GM21825 (cell line): ENCODE data around the gene UPF1.

Experiments used
- ATAC-seq: cut with Tn5 transposase; IDR thresholded peaks from one replicate; pipeline ENCODE4 v1.9.1; 2021; ENCODE audit warnings: mild to moderate bottlenecking, moderate library complexity; ENCODE audit not compliant: unreplicated experiment

Gene UPF1

GRCh38 chr19:18831524-18832305, at the start of gene UPF1:
UPF1 (plus strand) TSS chr19:18831959; CDS start chr19:18832210, 251 bp downstream.
- peak; percentile 76 for ATAC-seq

DNA sequence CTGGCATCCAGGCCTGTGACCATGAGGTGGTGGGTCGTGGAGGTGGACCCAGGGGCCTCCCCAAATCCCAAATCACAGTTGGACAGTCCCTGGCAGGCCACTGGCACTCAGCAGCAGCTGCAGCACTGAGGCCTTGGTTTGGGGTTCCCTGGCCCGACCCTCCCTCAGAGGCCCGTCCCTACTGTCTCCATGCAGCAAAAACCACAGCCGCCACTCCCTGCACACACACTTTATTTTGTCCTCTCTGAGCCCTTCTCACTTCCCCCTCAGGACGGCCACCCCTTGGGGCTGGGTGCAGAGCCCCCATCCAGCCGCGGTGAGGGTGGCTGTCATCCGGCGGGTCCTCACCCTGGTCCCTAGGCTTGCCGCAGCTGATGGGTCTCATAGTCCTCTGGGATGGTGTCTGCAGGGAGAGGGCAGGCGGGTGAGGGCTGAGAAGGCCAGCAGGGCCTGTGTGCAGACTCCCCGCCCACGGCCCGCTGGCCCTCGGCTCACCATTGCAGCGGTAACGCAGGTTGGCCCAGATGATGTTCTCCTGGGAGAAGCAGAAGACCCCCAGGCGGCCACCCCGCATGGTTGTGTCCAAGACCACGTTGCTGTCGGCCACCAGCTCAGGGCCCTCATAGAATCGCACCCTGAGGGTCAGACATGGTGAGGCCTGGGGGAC, 49.1 kb upstream of the UPF1 start:
- no peak for ATAC-seq

DNA sequence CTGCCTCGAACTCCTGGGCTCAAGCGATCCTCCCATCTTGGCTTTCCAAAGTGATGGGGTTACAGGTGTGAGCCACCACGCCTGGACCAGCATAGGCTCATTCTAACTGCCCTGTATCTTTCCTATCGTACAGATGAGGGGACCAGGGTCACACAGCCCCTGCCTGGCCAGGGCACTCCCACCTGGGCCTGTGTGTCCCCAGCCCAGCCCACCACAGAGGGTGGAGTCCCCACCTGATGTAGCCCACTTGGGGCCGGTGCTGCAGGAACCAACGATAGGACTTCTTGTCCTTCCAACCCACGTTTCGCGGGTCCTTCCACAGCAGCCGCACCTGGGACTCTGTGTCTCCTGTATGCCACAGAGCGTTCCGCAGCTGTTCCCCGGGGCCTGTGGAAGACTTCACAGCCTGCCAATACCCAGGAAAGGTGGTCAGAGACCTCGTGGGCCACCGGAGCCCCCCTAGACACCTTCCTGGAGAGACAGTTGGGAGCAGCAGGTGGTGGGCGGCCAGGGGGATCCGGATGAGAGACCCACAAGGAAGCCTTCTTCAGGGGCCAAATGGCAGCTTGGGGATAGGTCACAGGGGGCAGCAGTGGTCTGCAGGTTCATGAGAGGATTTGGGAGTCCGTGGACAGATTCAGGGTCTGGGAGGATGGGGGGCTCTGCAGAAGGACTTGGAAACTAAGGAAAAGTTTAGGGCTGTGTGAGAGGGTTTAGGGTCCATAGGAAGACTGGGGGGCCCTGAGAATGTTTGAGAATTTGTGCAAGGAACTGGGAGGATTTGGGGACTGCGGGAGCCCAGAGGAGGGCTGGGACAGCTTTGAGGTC, 47.6 kb upstream of the UPF1 start:
- no peak for ATAC-seq

DNA sequence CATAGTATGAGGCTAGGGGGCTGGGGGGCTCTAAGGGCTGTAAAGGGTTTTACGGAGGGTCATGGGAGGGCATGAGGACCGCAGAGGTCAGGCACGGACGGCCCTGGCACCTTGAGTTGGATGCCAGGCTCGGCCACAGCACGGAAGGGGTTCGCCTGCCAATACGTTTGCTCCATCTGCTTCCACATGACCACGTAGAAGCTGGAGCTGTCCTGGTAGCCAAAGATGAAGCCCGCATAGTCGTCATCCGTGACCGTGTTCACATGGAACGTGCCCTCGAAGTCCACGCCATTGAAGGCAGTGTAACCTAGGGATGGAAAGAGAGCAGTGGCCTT, 47.0 kb upstream of the UPF1 start:
- no peak for ATAC-seq

- no peak for ATAC-seq
Observed at GRCh38 chr19:18785179-18786124, 46.3 kb upstream of the UPF1 start.

GRCh38 chr19:18788529-18789421, 43.0 kb upstream of the UPF1 start:
- ATAC-seq, result no peak

- ATAC-seq, result no peak
Observed at GRCh38 chr19:18789422-18789869, 42.3 kb upstream of the UPF1 start.

DNA sequence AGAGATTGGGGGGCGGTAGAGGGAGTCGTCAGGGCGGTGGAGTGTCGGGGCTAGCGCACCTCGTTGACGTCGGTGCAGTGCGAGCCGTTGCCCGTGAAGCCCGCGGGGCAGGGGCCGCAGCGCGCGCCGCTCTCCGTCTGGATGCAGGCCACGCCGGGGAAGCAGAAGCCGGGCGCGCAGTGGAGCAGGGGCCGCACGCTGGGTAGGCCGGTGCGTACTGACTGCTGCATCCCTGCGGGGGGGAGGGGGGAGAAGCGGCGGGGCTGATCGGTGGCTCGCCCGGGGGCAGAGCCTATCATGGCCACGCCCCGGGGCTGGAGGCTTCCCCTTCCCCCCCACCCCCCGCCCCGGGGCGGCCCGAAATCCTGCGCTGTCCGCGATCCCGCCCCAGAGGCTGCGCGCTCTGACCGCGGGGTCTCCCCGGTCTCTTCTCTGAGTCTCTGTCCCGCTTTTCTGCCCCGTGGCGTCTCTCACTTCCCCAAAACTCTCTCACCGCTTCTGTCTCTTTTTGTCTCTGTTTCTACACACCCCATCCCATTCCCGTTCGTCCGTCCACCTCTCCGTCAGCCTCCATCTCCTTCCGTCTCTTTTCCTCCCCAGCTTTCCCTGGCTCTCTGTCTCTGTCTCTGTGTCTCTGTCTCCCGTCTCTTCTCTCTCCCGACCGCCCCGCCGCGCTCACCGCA, 41.7 kb upstream of the UPF1 start:
- ATAC-seq, result no peak

DNA sequence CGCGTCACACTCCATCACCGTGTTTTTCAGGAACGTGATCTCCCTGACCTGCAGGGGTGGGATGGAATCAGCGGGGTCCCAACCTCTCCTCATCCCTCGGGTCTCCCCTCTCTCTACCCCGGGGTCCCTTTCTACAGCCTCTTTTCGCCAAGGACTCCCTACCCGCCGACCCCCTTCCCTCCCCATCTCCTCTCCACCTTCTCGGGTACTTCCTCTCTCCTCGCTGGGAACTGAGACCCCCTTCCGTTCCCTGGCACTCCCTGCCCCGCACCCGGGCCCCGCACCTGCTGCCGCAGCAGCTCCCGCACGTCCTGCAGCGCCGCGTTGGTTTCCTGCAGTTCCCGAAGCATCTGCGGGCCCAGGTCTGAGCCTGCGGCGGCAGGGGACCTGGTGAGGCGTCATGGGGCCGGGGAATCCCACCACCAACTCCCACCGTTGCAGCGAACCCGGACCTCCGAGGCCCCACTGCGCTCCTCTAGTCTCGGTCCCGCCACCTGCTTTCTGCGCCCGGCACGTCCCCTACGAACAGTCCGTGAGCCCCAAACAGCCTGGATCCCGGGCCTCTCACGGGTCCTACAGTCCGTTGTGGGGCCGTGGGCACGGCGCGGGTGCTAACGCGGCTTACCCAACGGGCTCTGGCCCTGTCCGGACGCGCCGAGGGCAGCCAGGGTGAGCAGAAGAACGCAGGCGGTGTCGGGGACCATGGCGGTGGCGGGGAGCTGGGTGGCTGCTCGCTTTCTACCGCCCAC, 41.0 kb upstream of the UPF1 start, which contains the start of gene COMP:
Gene COMP (minus strand): TSS at position 740 of the 749 bp plus-strand sequence. CDS start 36 bp downstream, at position 704.
- no peak for ATAC-seq

- no peak for ATAC-seq
Observed at GRCh38 chr19:18791315-18791678, 40.5 kb upstream of the UPF1 start.

DNA sequence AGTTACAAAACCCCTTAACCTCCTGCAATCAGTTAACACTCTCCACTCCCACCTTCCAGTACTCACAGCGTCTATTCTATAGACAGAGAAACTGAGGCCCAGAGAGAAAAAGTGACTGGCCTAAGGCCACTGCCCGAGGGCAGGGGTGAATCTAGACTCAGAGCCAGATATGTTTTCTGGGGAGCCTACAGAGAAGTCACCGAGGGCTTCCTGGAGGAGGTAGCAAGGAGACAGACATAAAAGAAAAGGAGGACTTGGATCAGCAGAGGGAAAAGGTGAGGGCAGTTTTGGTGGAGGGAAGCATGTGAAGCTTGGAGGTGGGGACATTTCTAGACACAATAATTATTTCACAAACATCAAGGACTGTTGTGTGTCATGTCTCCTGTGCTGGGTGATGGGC, 39.1 kb upstream of the UPF1 start:
- ATAC-seq, result no peak

GRCh38 chr19:18793144-18794028, 38.4 kb upstream of the UPF1 start:
- no peak for ATAC-seq

DNA sequence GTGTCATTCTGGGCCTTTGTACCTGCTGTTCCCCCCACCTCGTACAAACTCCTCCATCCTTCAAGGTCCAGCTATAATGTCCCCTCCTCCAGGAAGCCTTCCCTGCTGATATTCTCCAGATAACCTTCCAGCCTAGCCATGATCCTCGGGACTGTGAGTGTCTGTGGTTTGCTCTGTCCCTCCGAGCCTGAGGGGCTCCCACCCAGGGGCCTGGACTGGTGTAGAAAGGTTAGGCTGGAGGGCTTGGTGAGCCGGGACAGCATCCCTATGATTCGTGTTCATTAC, 37.8 kb upstream of the UPF1 start:
- no peak for ATAC-seq

GRCh38 chr19:18794692-18795091, 37.1 kb upstream of the UPF1 start:
- no peak for ATAC-seq

GRCh38 chr19:18795540-18795939, 36.2 kb upstream of the UPF1 start:
- ATAC-seq, result no peak

- ATAC-seq, result no peak
Observed at GRCh38 chr19:18796239-18796638, 35.5 kb upstream of the UPF1 start.
